Stimulated activated CD4-positive, alpha-beta T cell treated with anti-CD3 and anti-CD28 coated beads, TNF-alpha, amount 100 ng/mL, for 48 hours (primary cell): ENCODE results near the gene RPL18.

Source experiments
- DNase-seq, 3 donors: peaks; one replicate each; pipeline ENCODE4 v3.0.0-alpha.2; 2020; ENCODE audit warnings: low read depth in 3 of 3

Gene RPL18

DNA sequence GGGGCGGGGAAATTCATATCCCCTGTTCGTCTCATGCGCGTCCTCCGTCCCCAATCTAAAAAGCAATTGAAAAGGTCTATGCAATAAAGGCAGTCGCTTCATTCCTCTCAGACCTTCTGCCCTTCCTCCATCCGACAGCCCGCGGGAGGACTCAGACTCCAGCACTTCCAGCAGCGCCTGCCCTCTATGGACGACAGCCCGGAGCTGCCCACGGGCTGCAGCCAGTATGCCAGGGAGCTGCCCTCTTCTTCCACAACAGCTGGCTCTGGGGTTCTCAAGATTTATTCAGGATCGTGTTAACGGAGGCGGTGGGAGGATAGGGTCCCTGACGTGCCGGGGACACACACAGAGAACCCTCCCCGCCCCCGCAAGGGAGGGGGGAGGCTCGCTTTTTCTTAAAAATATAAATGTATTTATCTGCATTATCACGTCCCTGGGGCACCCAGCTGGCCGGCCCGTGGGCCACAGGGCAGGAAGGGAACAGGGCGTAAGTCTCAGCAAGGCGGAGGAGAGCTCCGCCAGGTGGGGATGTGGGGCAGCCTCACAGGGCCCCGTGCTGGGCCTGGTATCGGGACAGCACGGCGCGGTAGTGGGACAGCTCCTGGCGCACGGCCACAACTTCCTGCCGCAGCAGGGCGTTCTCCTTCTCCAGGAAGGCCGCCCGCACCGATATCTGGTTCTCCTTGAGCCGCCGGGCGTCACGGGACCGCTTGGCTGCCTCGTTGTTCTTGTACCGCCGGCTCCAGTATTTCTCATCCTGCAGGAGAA lies 11.5 kb upstream of the RPL18 start:
- DNase-seq, result no peak

DNA sequence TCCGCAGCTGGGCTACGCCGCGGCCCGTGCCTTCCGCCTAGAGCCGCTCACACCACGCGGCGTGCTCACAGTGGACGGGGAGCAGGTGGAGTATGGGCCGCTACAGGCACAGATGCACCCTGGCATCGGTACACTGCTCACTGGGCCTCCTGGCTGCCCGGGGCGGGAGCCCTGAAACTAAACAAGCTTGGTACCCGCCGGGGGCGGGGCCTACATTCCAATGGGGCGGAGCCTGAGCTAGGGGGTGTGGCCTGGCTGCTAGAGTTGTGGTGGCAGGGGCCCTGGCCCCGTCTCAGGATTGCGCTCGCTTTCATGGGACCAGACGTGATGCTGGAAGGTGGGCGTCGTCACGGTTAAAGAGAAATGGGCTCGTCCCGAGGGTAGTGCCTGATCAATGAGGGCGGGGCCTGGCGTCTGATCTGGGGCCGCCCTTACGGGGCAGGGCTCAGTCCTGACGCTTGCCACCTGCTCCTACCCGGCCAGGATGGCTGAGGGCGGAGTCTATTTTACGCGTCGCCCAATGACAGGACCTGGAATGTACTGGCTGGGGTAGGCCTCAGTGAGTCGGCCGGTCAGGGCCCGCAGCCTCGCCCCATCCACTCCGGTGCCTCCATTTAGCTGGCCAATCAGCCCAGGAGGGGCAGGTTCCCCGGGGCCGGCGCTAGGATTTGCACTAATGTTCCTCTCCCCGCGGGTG lies 10.8 kb upstream of the RPL18 start:
- no peak for DNase-seq

DNA sequence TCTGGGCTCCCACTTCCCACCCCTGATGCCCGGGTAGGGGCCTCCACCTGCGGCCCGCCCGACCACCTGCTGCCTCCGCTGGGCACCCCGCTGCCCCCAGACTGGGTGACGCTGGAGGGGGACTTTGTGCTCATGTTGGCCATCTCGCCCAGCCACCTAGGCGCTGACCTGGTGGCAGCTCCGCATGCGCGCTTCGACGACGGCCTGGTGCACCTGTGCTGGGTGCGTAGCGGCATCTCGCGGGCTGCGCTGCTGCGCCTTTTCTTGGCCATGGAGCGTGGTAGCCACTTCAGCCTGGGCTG lies 10.3 kb upstream of the RPL18 start:
- DNase-seq, result no peak

DNA sequence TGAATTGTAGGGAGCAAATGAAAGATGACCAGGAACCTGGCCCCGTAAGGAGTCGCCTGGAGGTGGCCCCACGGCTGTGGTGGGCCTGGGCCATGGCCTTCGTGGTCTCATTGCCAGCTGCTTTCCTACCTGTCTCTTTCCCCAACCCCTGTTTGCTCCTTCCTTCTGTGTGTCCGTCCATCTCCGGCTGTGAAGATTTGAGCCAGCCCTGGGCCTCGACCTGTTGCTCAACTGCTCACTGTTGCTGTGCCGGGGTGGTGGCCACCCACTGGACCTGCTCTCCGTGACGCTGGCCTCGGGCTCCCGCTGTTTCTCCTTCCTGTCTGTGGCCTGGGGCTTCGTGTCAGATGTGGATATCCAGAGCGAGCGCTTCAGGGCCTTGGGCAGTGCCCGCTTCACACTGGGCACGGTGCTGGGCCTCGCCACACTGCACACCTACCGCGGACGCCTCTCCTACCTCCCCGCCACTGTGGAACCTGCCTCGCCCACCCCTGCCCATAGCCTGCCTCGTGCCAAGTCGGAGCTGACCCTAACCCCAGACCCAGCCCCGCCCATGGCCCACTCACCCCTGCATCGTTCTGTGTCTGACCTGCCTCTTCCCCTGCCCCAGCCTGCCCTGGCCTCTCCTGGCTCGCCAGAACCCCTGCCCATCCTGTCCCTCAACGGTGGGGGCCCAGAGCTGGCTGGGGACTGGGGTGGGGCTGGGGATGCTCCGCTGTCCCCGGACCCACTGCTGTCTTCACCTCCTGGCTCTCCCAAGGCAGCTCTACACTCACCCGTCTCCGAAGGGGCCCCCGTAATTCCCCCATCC lies 9.7 kb upstream of the RPL18 start:
- no peak for DNase-seq

DNA sequence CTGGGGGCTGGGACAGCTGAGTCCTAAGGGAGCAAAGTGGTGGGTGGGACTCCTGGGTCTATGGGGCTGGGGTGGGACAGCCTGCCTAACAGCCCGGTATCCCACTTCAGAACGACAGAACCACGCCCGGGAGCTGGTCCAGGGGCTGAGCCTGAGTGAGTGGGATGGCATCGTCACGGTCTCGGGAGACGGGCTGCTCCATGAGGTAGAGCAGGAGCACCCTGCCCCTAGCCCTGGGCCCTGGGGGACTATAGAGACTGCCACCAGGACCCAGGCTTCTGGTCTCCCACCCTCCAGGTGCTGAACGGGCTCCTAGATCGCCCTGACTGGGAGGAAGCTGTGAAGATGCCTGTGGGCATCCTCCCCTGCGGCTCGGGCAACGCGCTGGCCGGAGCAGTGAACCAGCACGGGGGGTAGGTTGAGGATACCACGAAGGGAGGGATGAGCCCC lies 8.9 kb upstream of the RPL18 start:
- no peak for DNase-seq

DNA sequence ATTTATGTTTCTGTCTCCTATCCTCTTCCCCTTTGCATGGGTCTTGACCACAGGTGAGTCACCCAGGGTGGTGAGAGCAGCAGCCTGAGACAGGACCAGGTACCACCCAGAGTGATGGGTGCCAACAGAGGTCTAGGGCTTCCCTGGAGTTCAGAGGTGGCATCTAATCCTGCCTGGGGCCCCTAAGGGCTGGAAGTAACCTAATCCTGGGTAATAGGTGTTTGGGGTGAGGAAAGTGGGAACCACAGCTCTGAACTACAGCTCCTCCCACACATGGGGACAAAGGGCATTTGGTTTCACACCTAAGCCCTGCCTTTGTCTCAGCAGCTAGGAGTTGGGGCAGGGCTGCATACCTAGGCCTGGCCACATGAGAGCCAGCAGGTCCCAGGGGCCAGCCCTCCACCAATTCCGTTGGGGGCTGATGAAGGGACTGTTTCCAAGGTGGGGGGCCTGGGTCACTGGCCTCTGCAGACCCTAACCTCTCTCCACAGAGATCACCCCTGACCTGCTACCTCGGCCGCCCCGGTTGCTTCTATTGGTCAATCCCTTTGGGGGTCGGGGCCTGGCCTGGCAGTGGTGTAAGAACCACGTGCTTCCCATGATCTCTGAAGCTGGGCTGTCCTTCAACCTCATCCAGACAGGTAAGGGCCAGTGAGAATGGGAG lies 8.4 kb upstream of the RPL18 start:
- DNase-seq, result no peak

DNA sequence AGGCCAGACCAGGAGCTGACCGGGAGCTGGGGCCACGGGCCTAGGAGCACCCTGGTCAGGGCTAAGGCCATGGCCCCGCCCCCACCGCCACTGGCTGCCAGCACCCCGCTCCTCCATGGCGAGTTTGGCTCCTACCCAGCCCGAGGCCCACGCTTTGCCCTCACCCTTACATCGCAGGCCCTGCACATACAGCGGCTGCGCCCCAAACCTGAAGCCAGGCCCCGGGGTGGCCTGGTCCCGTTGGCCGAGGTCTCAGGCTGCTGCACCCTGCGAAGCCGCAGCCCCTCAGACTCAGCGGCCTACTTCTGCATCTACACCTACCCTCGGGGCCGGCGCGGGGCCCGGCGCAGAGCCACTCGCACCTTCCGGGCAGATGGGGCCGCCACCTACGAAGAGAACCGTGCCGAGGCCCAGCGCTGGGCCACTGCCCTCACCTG lies 6.9 kb upstream of the RPL18 start:
- DNase-seq, result no peak

DNA sequence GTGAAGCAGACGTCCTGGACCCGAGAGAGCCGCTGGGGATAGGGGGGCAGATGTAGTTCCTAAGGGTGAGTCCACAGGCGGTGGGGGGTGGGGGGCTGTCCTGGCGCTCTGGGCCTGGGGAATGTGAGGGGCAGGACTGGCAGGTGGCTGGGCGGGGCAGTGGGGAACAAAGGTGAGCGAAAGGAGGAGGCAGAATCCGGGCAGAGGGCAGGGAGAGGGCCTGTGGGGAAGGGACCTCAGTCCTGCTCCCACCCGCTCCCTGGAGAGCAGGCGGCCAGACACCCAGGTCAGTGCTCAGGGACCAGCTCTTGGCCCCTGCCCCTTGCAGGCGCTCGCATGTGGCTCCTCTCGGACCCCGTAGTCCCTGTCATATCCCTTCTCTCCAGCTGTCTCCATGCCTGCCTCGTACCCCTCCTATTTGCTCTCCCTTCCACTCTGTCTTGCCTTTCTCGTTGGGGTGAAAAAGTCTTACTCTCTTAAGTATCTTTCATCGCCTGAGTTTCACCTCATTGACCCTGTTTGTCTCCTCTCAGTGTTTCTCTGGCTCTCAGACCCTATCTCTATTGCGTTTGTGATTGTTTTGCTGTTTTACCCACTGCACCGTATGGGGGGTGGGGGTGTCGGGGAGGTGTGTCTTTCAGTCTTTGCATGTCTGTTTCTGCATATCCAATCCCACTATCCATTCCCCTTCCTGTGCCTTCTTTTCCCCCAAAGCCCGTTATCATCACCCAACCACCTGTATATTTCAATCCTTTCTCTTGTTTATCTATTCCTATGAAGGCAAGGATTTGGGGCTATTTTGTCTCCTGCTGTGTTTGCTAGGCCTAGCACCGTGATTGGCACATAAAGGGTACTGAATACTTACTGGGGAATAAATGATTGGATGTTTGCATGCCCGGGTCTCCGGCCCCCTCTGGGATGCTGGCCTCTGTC lies 6.1 kb upstream of the RPL18 start:
- no peak for DNase-seq

DNA sequence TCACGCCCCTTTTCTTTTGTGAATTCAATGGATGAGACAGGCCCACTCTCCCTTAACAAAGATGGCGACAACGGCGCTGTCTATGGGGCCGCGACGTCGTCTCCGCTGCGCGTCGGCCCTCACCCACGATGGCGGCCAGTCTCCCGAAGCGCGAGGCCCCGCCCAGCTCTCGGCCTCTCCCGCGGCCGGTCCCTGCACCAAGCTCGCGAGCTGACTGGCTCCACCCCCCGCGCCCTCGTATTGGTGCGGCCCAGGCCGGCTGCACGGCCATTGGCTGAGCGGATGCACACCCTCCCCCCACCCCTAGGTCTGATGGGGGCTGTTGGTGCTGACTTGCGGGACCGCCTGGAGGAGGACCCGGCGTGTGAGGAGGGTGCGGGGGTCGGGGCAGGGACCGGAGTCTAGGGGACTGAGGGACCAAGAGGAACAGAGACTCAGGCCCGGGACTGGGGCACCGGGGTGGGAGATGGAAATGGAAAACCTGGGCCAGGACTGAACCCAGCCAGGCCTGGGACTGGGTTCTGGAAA lies 5.2 kb upstream of the RPL18 start:
- DNase-seq, result peak; percentile 95 to 99 (median 96)

DNA sequence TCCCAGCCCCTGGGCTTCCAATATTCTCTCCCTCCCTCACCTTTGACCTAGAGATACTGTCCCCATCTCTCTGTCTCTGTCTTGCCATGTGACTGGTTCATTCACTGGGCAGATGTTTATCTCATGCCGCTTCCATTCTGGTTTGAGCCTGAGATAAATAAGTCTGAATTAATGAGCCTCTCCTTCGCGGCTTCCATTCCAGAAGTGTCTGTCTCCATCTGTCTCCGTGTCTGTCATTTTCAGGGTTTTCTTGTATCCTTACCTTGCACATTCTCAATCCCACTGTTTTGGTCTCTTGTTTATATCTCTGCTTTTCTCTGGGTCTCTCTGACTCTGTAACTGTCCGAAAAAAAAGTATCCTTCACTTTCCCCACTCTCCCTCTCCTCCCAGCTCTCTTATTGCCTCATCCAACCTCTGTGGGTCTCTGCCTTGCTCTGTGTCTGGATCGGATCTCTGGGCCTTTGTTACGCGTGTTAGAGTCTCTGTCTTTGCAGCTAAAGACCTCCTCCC lies 4.6 kb upstream of the RPL18 start:
- DNase-seq, result no peak

DNA sequence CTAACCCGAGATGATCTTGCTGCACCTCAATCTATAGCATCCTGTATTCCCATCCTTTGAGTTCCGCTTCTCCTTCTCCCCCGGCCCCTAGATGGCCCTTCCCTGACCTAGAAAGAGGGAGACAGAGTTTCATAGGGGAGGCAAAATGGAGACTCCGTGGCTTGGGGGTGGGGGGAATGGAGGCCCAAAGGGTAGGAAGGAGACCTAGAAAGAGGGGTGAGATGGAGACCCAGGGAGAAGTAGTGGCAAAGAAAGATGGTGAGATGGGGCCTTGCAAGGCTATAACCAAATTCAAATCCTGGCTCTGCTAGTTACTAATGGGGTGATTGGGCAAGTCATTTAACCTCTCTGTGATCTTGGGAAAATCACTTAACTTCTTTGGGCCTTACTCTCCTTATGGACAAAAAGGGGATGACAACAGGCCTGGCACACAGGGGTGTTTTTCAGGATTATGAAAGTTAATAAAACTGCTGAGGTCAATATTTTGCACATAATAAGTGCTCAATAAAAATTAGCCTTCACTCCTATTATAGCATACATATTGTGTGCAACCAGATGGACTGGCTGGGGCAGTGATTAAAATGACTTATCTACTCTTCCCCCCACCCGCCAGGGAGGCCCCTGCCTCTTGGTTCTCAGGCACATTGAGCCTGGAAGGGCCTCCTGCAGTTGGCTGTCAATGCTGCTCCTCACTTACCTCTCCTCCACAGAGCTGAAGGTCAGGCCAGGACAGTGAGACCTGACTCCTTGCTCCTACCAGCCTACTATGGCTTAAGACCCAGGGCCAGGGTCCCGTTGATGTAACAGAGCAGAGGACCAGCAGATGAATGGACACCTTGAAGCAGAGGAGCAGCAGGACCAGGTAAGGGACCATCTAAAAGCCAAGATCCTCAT lies 961 bp upstream of the RPL18 start:
- DNase-seq, result no peak

DNA sequence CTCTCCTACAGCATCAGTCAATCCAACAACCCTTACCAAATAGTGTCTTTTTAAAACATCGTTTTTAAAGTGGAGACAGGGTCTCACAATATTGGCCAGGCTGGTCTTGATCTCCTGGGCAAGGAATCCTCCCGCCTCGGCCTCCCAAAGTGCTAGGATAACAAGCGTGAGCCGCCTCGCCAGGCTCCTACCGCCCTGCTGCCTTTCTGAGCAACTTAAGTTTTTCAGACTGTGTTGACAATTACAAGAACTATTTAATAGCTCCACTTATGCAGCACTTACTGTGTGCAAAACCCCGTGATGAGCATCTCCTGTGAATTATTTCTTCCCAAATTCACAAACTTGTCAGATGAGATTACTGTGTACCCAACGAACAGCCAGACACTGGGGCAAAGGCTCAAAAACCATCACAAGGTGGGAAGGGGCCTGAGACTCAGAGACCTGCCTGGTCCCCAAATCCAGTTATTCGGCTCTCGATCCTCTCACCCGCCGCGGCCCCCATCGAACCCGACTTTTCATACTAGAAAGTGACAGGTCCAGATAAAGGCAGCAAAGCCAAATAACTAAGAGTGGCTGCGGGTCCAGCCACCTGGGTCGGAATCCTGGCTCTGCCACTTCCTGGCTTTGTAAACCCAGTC lies 581 bp downstream of the RPL18 start:
- DNase-seq, result no peak

DNA sequence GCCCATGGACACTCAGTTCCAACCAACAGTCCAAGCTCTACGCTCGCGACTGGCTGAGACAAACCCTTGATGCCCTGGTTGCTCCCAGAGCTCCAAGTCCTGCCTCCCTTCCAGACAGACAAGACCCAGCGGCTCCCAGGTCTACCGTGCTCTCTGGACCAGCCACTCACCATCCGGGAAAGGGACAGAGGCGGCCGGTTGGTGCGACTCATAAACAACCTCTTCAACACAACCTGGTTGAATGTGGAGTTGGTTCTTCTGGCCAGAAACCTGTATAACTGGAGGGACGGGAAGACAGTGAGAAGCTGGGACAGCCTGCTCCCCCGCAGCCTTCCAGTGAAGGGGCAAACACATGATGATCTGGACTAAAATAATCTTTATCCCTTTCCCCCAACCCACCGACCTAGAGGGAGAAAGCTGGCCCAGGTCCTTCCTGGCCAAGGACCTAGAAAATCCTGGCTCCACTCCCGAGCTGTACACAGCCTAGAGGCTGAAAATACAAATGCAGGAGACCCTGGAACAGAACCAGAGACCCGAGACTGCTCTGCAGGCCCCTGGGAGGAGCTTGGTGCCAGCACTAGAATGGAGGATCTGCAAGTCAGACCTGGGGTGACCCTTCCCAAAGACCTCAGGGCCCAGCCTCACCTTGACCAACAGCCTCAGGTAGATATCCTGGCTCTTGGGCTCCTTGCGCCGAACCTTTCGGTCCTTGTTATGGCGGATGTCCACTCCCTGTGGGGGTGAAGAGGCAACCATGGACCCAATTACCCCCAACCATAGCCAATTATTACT lies 1.6 kb downstream of the RPL18 start:
- no peak for DNase-seq

DNA sequence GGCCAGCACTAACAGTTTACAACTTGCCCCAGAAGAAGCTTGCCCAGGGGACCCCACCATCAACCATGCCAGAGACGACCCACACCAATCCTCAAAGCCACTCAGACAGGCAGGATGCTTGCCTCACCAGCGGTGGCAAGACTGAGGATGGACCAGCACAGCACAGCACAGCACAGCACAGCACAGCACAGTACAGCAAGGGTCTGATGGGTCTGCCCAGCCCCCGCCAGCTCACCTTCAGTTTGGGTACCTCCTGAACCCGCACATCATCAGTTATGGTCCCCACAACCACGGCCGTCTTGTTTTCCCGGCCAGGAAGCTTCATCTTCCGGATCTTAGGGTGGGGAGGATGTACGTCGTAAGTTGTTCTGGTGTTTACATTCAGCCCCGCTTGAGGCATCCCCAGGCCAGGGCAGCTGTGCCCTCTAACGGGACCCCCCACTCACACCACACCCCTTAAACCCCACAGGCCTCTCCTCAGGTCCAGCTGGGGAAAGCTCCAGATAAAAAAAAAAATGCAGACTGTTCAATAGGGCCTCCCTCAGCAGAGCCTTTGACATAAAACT lies 2.4 kb downstream of the RPL18 start:
- no peak for DNase-seq

DNA sequence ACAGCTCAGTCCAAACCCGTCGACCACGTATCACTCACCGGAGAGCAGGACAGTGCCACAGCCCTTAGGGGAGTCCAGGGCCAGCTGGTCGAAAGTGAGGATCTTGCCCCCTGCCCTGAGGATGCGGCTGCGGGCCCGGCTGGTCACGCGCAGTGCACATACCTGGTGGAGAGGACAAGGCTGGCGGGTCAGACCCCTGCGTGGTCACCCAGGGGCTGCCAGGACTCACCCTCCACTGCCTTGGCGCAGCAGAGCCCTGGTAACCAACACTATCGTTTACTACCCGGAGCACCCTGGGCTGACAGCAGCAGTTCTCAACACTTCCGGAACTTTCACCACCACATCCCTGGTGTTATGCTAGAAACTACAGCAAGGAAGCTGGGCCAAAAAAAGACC lies 2.9 kb downstream of the RPL18 start:
- DNase-seq, result no peak

DNA sequence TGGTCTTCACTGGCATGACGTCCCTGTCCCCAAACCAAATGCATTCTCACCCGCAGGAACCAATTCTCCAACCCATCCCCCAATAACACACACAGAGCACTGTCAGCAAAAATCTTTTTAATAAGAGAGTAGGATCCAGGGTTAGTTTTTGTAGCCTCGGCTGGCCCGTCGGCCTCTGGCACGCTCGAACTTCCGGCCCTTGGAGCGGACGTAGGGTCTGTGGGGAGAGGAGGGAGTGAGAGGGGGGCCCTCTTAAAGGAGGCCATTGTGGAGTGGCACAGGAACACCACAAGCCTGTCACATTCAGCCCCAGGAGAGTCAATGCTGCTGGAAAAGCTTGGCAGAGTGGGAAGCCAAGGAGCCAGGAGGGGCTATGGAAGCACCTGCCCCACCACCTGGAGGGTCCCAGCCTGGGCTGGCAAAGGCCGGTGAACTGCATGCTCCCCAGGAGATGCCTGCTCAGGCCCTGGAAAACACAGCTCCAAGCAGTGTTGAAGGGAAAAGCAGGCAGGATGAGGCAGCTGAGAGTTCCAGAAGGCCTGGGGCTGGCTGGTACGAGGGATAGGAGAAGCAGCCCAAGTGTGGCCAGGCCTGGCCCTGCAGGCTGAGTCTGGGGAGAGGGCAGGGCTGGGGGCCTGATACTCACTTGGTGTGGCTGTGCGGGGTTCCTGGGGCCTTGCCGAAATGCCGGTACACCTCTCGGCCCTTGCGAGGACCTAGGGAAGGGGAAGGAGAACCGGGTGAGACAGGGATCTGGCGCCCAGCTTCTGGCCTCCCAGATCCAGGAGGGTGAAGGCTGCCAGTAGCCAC lies 3.5 kb downstream of the RPL18 start:
- DNase-seq, result no peak
